Measurements from ENCODE around the gene BAZ1A.

Gene BAZ1A

GRCh38 chr14:34875031-34875922, at the start of gene BAZ1A:
BAZ1A (minus strand) TSS chr14:34875360; CDS start chr14:34874604, 756 bp downstream.
- DNase-seq (ENCODE audit: low read depth in 2 of 2): peak; percentile 6 to 9

DNA sequence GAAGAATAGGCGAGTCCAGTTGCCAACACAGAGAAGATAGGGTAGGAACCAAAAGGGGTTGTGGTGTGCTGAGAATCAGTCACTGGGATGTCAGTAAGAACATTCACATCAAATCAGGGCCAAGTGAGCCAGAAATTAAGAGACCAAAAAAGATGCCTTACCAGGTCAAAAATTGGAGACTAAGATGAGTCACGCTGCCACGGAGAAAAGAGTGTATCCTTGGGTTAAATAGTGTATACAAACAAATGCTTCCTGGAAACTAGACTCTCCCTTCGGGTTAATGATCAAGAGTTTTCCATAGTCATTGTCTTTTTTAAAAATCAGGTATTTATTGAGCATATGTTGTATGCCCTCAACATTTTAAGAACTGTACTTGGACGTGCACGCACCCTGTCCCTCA, 45.2 kb upstream of the BAZ1A start:
- DNase-seq (ENCODE audit: low read depth in 2 of 2): no peak

- no peak for DNase-seq (ENCODE audit: low read depth in 2 of 2)
Observed at GRCh38 chr14:34913619-34914018, 38.5 kb upstream of the BAZ1A start.

GRCh38 chr14:34912966-34913365, 37.8 kb upstream of the BAZ1A start:
- DNase-seq (ENCODE audit: low read depth in 2 of 2): no peak

DNA sequence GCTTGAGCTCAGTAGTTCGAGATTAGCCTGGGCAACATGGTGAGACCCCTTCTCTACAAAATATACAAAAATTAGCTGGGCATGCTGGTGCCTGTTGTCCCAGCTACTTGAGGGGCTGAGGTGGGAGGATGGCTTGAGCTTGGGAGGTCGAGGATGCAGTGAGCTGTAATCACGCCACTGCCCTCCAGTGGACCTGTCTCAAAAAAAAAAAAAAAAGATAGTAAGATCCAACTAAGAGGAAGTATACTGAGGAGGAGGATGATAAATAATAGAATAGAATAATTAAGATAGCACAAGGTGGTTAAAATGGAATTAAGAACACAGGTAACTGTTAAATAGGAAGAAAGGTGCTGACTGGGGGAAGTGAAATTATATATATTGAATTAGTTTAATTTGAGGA, 37.0 kb upstream of the BAZ1A start:
- DNase-seq (ENCODE audit: low read depth in 2 of 2): no peak

DNA sequence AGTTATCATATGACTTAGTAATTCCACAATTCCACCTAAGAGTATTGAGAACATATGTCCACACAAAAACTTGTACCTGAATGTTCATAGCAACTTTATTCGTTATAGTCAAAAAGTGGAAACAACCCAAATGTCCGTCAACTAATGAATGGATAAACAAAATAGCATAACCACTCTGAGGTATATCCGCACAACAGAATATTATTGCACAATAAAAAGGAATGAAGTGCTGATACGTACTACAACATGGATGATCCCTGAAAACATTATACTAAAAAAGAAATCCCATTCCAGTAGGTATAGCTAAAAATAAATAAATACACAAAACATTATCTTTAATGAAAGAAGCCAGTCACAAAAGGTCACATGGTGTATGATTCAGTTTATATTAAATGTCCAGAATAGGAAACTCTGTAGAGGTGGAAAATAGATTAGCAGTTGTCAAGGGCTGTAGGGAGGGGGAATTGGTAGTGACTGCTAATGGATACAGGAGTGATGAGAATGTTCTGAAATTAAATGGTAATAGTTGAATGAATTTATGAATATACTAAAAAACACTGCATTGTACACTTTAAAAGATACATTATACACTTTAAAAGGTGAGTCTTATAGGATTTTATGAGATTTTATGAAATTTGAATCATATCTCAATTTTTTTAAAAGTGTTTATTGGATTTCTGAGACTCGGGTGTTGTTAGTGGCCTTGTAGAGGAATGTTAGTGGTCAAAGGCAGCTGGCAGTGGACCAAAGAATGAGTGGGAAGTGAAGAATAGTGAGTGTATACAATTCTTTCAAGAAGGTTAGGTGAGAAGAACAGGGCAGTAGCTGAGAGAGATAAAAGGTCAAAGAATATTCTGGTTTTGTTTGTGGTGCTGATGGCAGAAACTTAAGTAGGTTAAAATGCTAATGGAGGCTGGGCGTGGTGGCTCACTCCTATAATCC, 36.3 kb upstream of the BAZ1A start:
- no peak for DNase-seq (ENCODE audit: low read depth in 2 of 2)

- no peak for DNase-seq (ENCODE audit: low read depth in 2 of 2)
Observed at GRCh38 chr14:34906287-34906686, 31.1 kb upstream of the BAZ1A start.

- DNase-seq (ENCODE audit: low read depth in 2 of 2): no peak
Observed at GRCh38 chr14:34895277-34895676, 20.1 kb upstream of the BAZ1A start.

DNA sequence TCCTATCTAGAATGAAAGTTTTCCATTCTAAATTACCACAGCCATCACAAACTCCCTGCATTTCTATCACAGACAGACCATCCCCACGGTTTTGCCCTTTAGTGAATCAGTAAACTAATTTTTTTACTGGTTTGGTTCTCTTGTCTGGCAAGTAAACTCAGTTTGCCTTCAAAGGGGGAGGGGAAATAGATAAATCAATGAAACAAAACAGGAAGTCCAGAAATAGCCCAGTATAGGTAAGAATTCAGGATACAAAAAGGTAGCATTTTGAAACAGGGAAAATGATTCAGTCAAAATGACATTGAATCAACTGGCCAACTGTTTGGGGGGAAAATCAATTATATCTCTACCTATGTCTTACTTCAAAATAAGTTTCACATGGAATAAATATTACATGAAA, 15.8 kb upstream of the BAZ1A start:
- no peak for DNase-seq (ENCODE audit: low read depth in 2 of 2)

- no peak for DNase-seq (ENCODE audit: low read depth in 2 of 2)
Observed at GRCh38 chr14:34888186-34888585, 13.0 kb upstream of the BAZ1A start.

GRCh38 chr14:34883954-34884353, 8.8 kb upstream of the BAZ1A start:
- DNase-seq (ENCODE audit: low read depth in 2 of 2): no peak

DNA sequence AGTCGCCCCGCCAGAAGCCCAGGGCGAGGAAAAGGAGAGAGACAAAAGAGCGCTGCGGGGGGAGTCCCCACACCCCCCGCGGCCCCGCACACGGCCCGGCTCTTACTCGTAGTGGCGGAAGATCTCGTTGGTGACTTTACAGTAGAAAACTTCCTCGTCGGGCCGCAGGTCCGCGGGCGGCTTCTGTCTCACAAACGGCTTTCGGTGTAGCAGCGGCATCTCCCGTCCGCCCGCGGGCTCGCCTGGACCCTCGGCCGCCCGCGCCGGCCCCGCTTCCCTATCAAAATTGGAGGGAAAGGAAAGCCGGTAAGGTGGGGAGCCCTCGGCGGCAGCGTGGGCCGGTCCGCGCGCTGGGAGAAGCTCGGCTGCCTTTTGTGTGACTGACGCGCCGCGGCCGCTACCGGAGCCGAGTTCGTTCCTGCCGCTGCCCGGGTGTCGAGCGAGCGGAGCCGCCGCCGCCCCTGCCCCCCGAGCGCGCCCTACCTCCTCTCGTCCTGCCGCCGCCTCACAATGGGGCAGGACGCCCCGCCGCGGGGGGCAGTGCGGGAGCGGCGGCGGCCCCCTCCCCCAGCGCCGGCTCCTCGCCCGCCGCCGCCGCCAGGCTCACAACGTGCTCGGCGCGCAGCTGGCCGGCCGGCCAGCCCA, 652 bp downstream of the BAZ1A start:
- peak; percentile 31 to 36 for DNase-seq (ENCODE audit: low read depth in 2 of 2)

DNA sequence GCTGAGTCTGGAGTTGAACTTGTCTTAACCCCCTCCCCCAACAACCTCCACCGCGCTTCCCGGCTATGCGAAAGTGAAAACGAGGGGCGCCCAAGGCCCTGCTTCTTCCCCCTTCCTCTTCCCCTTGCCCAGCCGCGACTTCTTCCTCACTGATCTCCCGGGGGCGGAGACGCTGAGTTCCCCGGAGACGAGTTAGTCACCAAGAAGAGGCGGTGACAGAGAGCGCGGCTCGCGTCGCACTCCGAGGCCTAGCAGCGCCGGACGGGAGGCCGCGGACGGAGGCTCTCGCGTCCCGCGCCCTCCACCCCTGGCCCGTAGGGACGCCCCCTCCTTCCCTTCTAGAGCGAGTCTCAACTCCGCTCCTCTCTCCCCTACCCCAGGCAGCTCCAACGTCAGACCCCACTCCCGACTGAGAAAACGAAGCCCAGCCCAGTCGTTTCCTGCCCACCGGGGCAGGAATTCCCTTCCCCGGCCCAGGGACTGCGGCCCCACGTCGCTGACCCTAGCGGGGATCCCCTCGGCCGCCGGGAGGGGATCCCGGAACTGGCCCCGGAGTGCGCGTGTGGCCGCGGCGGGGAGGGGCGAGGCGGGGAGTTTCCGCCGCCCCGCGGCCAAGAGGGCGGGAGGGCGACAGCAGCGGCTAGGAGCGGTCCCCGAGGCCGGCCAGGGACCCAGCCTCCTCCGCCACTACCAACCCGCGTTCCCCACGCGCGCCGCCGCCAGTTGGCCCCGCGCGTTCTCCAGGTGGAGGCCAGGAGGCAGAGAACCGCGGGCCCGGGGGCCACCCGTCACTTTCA, 1.4 kb downstream of the BAZ1A start:
- peak; percentile 84 to 87 for DNase-seq (ENCODE audit: low read depth in 2 of 2)

- peak; percentile 5 to 10 for DNase-seq (ENCODE audit: low read depth in 2 of 2)
Observed at GRCh38 chr14:34872822-34873588, 2.2 kb downstream of the BAZ1A start.

DNA sequence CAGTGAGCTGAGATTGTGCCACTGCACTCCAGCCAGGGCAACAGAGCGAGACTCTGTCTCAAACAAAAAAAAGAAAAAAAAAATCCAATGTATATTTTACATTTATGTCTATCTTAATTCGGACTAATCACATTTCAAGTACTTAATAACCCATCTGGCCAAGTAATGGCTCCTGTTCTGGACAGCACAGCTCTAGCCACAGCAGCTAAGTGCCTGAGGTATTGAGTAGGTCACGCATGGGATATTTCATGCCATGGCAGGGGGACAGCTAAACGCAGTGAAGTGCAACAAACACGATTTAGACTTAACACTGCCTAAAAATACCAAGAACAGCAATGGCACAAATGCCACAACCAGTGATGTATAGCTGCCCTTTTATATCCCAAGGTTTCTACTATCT, 8.0 kb downstream of the BAZ1A start:
- DNase-seq (ENCODE audit: low read depth in 2 of 2): no peak

DNA sequence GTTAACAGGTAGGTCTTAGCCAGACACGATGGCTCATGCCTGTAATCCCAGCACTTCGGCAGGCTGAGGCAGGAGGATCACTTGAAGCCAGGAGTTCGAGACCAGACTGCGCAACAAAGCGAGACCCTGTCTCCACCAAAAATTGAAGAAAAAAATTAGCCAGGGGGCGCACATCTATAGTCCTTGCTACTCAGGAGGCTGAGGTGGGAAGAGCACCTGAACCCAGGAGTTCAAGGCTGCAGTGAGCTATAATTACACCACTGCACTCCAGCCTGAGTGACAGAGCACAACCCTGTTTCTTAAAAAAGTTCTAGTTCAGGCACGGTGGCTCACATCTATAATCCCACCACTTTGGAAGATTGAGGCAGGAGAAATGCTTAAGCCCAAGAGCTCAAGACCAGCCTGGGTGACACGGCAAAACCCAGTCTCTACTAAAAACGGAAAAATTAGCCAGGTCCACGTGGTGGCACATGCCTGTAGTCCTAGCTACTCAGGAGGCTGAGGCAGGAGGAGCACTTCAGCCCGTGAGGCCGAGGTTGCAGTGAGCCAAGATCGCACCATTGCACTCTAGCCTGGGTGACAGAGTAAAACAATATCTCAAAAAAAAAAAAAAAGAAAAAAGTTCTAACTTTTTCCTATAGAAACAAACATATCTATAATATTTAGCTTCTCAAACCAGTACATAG, 9.1 kb downstream of the BAZ1A start:
- DNase-seq (ENCODE audit: low read depth in 2 of 2): no peak

DNA sequence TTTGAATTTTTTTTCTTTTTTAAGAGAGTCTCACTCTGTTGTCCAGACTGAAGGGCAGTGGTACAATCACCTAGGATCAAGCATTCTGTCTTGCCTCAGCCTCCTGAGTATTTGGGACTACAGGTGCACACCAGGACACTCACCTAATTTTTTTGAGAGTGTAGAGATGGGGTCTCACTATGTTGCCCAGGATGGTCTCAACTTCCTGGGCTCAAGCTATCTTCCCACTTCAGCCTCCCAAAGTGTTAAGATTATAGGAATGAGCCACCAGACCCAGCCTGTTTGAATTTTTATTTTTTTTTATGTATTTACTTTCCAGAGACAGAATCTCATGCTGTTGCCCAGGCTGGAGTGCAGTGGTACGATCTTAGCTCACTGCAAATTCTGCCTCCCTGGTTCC, 11.3 kb downstream of the BAZ1A start:
- no peak for DNase-seq (ENCODE audit: low read depth in 2 of 2)

- DNase-seq (ENCODE audit: low read depth in 2 of 2): no peak
Observed at GRCh38 chr14:34858765-34859164, 16.4 kb downstream of the BAZ1A start.

GRCh38 chr14:34857689-34858449, 17.3 kb downstream of the BAZ1A start:
- DNase-seq (ENCODE audit: low read depth in 2 of 2): no peak

All from stimulated activated CD4-positive, alpha-beta T cell treated with anti-CD3 and anti-CD28 coated beads, Interleukin-15, amount 100 ng/mL, for 48 hours (primary cell).